RWPE2 (cell line): ENCODE data around the gene CLMN.
A peak's percentile ranks its signal among the peaks of the same experiment; 100 is the strongest.

Experiments used
- ATAC-seq: fragments of 200-7000 bp; cut with Tn5 transposase; 3 replicates; pipeline ENCODE4 v1.9.1; 2021; ENCODE audit warnings: low read depth
- DNase-seq: peaks from one replicate; pipeline ENCODE4 v3.0.0-alpha.2; 2020; ENCODE audit warnings: low spot score
- H3K27ac ChIP-seq: fragments of 450-650 bp; 2 replicates; pipeline ENCODE4 v1.5.1; 2017; ENCODE audit warnings: mild to moderate bottlenecking; ENCODE audit not compliant: poor library complexity, severe bottlenecking
- H3K27me3 ChIP-seq: fragments of 250-450 bp; sonication (Bioruptor Pico); 2 replicates; pipeline ENCODE4 v1.5.1; 2021; ENCODE audit warnings: mild to moderate bottlenecking, moderate library complexity; ENCODE audit not compliant: insufficient read depth, poor library complexity, severe bottlenecking
- H3K36me3 ChIP-seq: fragments of 250-450 bp; sonication (Bioruptor Pico); 2 replicates; pipeline ENCODE4 v1.5.1; 2020; ENCODE audit warnings: low read depth, mild to moderate bottlenecking, moderate library complexity
- H3K4me1 ChIP-seq: fragments of 250-450 bp; sonication (Bioruptor Pico); 2 replicates; pipeline ENCODE4 v1.5.1; 2021; ENCODE audit warnings: mild to moderate bottlenecking, moderate library complexity; ENCODE audit not compliant: insufficient read depth, poor library complexity, severe bottlenecking
- H3K4me3 ChIP-seq: fragments of 250-450 bp; sonication (Bioruptor Pico); 2 replicates; pipeline ENCODE4 v1.5.1; 2021; ENCODE audit warnings: mild to moderate bottlenecking, moderate library complexity; ENCODE audit not compliant: severe bottlenecking
- H3K9me3 ChIP-seq: fragments of 250-450 bp; sonication (Bioruptor Pico); 2 replicates; pipeline ENCODE4 v1.5.1; 2021; ENCODE audit warnings: mild to moderate bottlenecking, moderate library complexity; ENCODE audit not compliant: severe bottlenecking
- TF ChIP-seq, protein P1 (sequence below): fragments of 450-650 bp; IDR thresholded peaks from one replicate; pipeline ENCODE4 v1.5.1; 2017; ENCODE audit warnings: mild to moderate bottlenecking, moderate library complexity; ENCODE audit not compliant: poor library complexity, severe bottlenecking

The CLMN gene

DNA sequence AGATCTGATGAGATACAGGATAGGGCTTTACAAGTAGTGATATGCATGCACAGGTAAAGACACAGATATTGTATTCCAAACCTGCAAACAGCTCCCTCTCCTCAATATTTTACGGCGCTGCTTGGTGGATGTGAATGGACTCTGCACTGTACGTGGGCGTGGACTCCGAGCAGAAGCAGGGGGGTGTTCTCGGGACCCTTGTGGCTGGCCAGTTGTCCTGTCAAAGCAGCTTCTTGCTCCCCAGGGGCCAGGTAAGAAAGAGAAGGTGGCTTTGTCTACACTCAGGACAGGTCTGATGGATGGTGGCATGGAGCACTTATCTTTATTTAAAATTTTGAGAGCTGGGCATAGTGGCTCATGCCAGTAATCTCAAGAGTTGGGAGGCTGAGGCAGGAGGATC lies 29.5 kb upstream of the CLMN start:
- no peaks in the 10 kb centered on the region for H3K4me1 ChIP-seq
- peaks cover 11% of the 10 kb centered on the region for H3K27me3 ChIP-seq
- TF ChIP-seq, protein P1, sequence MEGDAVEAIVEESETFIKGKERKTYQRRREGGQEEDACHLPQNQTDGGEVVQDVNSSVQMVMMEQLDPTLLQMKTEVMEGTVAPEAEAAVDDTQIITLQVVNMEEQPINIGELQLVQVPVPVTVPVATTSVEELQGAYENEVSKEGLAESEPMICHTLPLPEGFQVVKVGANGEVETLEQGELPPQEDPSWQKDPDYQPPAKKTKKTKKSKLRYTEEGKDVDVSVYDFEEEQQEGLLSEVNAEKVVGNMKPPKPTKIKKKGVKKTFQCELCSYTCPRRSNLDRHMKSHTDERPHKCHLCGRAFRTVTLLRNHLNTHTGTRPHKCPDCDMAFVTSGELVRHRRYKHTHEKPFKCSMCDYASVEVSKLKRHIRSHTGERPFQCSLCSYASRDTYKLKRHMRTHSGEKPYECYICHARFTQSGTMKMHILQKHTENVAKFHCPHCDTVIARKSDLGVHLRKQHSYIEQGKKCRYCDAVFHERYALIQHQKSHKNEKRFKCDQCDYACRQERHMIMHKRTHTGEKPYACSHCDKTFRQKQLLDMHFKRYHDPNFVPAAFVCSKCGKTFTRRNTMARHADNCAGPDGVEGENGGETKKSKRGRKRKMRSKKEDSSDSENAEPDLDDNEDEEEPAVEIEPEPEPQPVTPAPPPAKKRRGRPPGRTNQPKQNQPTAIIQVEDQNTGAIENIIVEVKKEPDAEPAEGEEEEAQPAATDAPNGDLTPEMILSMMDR: no peak
- ATAC-seq (no peak), DNase-seq (no peak)
- H3K9me3 ChIP-seq: peaks cover 1% of the 10 kb centered on the region
- no peak overlapping the region for H3K27ac ChIP-seq
- H3K36me3 ChIP-seq: no peaks in the 10 kb centered on the region
- no peak overlapping the region for H3K4me3 ChIP-seq

DNA sequence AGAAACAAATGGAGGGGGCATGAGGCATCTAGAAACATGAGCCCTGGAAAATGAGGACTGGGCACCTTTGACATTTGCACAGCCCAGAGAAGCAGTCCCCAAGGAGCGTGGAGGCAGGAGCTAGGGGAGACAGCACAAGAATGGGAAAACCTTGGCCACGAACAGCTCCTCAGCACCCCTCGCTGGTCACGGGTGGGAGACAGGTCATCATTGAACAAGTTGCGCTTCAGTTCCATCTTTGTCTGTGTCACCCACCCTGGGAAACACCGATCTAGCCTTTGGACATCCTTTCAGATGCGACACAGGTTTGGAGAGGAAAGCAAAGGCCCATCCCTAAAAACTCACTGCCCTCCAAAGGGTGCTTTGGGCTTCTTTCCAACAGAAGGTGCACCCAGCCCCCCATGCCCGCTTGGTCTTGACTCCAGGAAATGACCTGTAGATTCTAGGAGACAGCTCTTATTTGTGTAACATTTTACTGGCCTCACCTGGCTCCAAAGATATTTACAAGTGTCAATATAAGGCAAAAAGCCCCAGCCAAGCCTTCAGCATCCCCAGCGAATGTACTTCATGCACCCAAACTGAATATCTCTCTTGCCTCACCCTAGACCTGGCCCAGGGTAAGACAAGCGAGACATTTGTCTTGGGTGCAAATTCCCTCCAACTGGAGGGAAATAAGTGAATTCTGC lies 28.8 kb upstream of the CLMN start:
- Histone ChIP-seq H3K4me1 (no peaks in the 10 kb centered on the region), H3K9me3 (no peaks in the 10 kb centered on the region), H3K27me3 (peaks cover 11% of the 10 kb centered on the region), H3K4me3 (no peak overlapping the region), H3K36me3 (no peaks in the 10 kb centered on the region), H3K27ac (no peak overlapping the region)
- TF ChIP-seq, protein P1: no peak
- DNase-seq (no peak), ATAC-seq (no peak)

DNA sequence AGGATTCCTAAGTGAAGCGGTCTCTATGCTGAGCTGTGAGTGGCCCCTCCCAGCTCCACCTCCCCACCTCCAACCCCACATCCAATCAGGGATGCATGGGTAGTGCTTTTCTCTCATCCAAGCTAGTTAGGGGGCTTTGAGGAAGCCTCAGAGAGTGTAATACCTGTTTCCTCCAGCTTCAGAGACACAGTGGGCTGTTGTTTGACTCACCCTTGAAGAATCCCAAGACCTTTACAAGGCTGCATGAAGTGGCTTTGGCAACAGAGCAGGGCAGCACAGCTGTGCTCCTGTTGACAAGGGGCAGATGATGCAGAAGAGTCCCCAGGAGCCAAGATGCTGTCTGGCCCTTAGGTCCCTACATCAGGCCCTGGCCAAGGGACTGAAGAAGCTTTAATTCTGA lies 27.1 kb upstream of the CLMN start:
- no peak for DNase-seq

DNA sequence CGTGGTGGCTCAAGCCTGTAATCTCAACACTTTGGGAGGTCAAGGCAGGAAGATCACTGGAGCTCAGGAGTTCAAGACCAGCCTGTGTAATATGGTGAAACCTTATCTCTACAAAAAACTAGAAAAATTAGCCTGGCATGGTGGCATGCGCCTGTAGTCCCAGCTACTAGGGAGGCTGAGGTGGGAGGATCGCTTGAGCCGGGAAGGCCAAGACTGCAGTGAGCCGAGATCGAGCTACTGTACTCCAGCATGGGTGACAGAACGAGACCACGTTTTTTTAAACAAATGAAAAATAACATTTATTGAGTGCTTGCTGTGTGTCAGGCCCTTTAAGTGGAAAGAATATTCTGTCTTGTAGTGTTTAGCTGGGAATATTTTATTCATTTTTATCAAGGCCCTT lies 26.6 kb upstream of the CLMN start:
- no peaks in the 10 kb centered on the region for H3K36me3 ChIP-seq
- DNase-seq: no peak
- H3K9me3 ChIP-seq: no peaks in the 10 kb centered on the region
- no peak for ATAC-seq
- TF ChIP-seq, protein P1: no peak
- H3K27me3 ChIP-seq: peaks cover 11% of the 10 kb centered on the region
- no peaks in the 10 kb centered on the region for H3K4me1 ChIP-seq
- no peak overlapping the region for H3K27ac ChIP-seq
- H3K4me3 ChIP-seq: no peak overlapping the region

More for the DNA sequence above, 27.1 kb upstream of the CLMN start:
- Histone ChIP-seq H3K36me3 (no peaks in the 10 kb centered on the region), H3K27ac (no peak overlapping the region), H3K27me3 (peaks cover 11% of the 10 kb centered on the region), H3K4me3 (no peak overlapping the region), H3K4me1 (no peaks in the 10 kb centered on the region), H3K9me3 (no peaks in the 10 kb centered on the region)
- TF ChIP-seq, protein P1: no peak
- ATAC-seq: peak; percentile 68; the same call in 2 of the 3 replicates

DNA sequence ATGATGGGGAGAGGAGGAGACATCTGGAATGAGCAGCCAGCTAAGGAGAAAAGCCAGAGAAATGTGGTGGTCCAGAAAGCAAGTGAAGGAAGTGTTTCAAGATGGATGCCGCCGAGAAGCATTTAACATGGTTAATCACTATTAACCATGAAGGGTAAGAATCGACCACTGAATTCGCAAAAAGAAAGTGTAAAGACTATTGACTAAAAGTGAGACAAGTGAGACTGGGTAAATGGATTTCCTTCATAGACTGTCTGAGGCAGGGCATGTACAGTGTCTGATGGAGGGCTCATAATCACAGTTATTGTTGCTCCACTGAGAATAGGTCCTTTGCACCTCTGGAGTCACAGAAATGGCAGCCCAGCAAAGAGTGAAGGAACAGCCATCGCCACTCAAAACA lies 25.3 kb upstream of the CLMN start:
- no peaks in the 10 kb centered on the region for H3K36me3 ChIP-seq
- TF ChIP-seq, protein P1: no peak
- H3K4me3 ChIP-seq: no peak overlapping the region
- DNase-seq (no peak), ATAC-seq (no peak)
- peaks cover 3% of the 10 kb centered on the region for H3K27me3 ChIP-seq
- no peak overlapping the region for H3K27ac ChIP-seq
- H3K9me3 ChIP-seq: no peaks in the 10 kb centered on the region
- H3K4me1 ChIP-seq: peaks cover 8% of the 10 kb centered on the region
